Right atrium auricular region (tissue), 2 donors: ENCODE results near the gene SMCHD1. TPM values are rescaled to one million over a fixed set of nuclear protein-coding genes. Genes with fewer than 3 reads are reported as not detected.
"Not testable (repeated sequence)": the region's sequence is repeated elsewhere in the genome, so short reads cannot be mapped to it uniquely, and the experiment has no call there.

Experiments used
- DNase-seq: peaks from one replicate; pipeline ENCODE4 v3.0.0-alpha.2; 2019; ENCODE audit warnings: low spot score
- H3K27ac ChIP-seq, 2 donors: fragments of 200-600 bp; sonication (generic); 1 replicate in 1 of 2; 2 replicates in 1 of 2; pipeline ENCODE4 v1.5.1; 2016 to 2019
- H3K27me3 ChIP-seq, 2 donors: fragments of 200-600 bp; sonication (generic); one replicate each; pipeline versions ENCODE4 v1.5.1 to v1.6.0; 2017 to 2019
- H3K36me3 ChIP-seq: fragments of 200-600 bp; sonication (generic); one replicate; pipeline ENCODE4 v1.5.1; 2016
- H3K4me1 ChIP-seq, 2 donors: fragments of 200-600 bp; sonication (generic); one replicate each; pipeline versions ENCODE4 v1.5.1 to v1.6.0; 2017 to 2019
- H3K4me3 ChIP-seq, 2 donors: fragments of 200-600 bp; sonication (generic); 1 replicate in 1 of 2; 2 replicates in 1 of 2; pipeline ENCODE4 v1.5.1; 2017 to 2019; ENCODE audit warnings: mild to moderate bottlenecking in 1 of 2, moderate library complexity in 1 of 2
- H3K9me3 ChIP-seq, 2 donors: fragments of 200-600 bp; sonication (generic); one replicate each; pipeline ENCODE4 v1.5.1; 2019
- CTCF ChIP-seq, 2 donors: fragments of 200-600 bp; sonication (generic); IDR thresholded peaks; one replicate each; pipeline ENCODE4 v1.5.1; 2019; ENCODE audit warnings: antibody characterized with exemption in 2 of 2
- total RNA-seq, 2 donors: library from RNA; depleted of rRNA; stranded (reverse); fragments of >200 nt; gene quantifications; one replicate each; pipeline ENCODE4 v1.1.0, GENCODE V29; 2016

The SMCHD1 gene
- total RNA-seq, 2 donors from 2014 or later, result 27.8 to 34.0 TPM

- no peak for TF ChIP-seq CTCF (IDR thresholded peaks at IDR 0.05)
- Histone ChIP-seq H3K4me1 (peaks cover 0 to 29% of the 10 kb centered on the region in 2 donors), H3K27me3 (peaks cover 0 to 6% of the 10 kb centered on the region in 2 donors), H3K9me3 (no peaks in the 10 kb centered on the region), H3K27ac (peak overlapping the region; percentile 56 to 67), H3K4me3 (peak overlapping the region; percentile 36 to 59), H3K36me3 (no peaks in the 10 kb centered on the region)
- no peak for DNase-seq
Observed at GRCh38 chr18:2847317-2848246, 192.1 kb downstream of the SMCHD1 start.

DNA sequence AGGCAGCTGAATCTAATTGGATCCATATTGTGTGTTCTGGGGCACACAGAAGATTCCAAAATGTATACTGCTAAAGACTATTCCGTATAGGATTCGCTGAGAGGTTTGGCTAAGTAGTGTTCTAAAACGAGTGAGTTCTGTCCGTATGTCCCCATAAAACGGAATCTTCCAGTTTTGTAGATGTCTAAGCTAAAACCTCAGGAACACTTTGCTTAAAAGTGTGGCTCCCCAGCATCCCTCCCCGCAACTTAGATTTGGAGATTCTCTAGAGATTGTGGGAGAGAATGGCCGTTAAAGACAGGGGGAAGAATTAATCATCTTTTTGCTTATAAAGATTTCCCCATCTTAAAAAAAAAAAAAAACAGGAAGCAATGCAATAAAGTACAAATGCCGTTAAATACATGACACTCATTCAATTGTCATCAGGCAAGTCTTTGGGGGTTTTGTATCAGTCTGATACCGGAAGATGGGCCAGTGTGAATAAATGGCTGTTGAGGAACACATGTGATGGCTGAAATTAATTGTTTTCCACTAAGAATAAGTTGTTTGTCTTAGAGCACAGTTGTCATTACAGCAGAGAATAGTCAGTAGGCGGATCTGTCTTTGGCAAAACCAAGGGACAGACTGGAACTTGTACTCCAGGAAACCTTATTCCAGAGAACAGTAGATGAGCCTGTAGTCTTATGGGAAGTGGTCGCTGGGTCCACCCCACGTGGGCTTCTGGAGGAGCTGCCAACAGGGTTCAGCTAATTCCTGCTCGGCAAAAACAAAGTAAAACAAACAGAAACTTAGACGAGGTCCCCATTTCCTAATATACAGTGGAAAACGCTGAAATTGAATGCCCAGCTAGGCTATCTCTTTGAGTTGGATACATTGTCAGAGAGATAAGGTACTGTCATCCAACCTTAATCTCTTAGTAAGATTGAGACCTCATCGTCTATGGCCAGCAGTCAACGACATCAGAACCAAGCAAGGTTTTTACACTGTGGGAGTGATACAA, 193.0 kb downstream of the SMCHD1 start:
- peaks cover 0 to 29% of the 10 kb centered on the region in 2 donors for H3K4me1 ChIP-seq
- peak overlapping the region; percentile 36 to 59 for H3K4me3 ChIP-seq
- H3K27me3 ChIP-seq, result peaks cover 0 to 6% of the 10 kb centered on the region in 2 donors
- H3K36me3 ChIP-seq, result no peaks in the 10 kb centered on the region
- no peak for DNase-seq
- H3K9me3 ChIP-seq, result no peaks in the 10 kb centered on the region
- TF ChIP-seq CTCF (IDR thresholded peaks at IDR 0.05), result no peak
- peak overlapping the region; percentile 56 to 67 for H3K27ac ChIP-seq

- H3K27me3 ChIP-seq, result peaks cover 0 to 6% of the 10 kb centered on the region in 2 donors
- no peaks in the 10 kb centered on the region for H3K9me3 ChIP-seq
- no peak overlapping the region for H3K27ac ChIP-seq
- no peak for DNase-seq
- no peak for TF ChIP-seq CTCF (IDR thresholded peaks at IDR 0.05)
- H3K36me3 ChIP-seq, result no peaks in the 10 kb centered on the region
- H3K4me1 ChIP-seq, result peaks cover 0 to 39% of the 10 kb centered on the region in 2 donors
- H3K4me3 ChIP-seq, result no peak overlapping the region
Observed at GRCh38 chr18:2850816-2851215, 195.3 kb downstream of the SMCHD1 start.

GRCh38 chr18:2851771-2852170, 196.2 kb downstream of the SMCHD1 start:
- Histone ChIP-seq H3K4me3 (no peak overlapping the region), H3K27ac (no peak overlapping the region), H3K27me3 (peaks cover 0 to 2% of the 10 kb centered on the region in 2 donors), H3K36me3 (no peaks in the 10 kb centered on the region), H3K4me1 (peaks cover 0 to 33% of the 10 kb centered on the region in 2 donors), H3K9me3 (no peaks in the 10 kb centered on the region)
- no peak for DNase-seq
- no peak for TF ChIP-seq CTCF (IDR thresholded peaks at IDR 0.05)

DNA sequence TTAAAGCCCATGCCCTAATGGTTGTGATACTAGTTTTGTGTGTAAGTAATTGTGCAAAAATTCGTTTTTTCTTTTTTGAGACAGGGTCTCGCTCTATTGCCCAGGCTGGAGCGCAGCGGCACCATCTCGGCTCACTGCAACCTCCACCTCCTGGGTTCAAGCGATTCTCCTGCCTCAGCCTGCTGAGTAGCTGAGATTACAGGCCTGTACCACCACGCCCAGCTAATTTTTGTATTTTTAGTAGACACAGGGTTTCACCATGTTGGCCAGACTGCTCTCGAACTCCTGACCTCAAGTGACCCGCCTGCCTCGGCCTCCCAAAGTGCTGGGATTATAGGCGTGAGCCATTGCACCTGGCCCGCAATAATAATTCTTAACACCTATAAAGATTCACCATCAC, 196.9 kb downstream of the SMCHD1 start:
- DNase-seq, result not testable (repeated sequence)

More for the DNA sequence above, 196.9 kb downstream of the SMCHD1 start:
- peaks cover 0 to 35% of the 10 kb centered on the region in 2 donors for H3K4me1 ChIP-seq
- H3K27me3 ChIP-seq, H3K27ac ChIP-seq, H3K36me3 ChIP-seq, H3K4me3 ChIP-seq, H3K9me3 ChIP-seq: not testable (repeated sequence)
